Transverse colon (tissue), 4 donors: ENCODE results near the gene BICDL2. TPM values are rescaled to one million over a fixed set of nuclear protein-coding genes. Genes with fewer than 3 reads are reported as not detected.
A peak's percentile ranks its signal among the peaks of the same experiment; 100 is the strongest.
"Not testable (repeated sequence)": the region's sequence is repeated elsewhere in the genome, so short reads cannot be mapped to it uniquely, and the experiment has no call there.

ENCODE experiments used
- DNase-seq: peaks from one replicate; pipeline ENCODE4 v3.0.0-alpha.2; 2019
- H3K27ac ChIP-seq, 4 donors: fragments of 200-600 bp; sonication (generic); 2 replicates each; pipeline ENCODE4 v1.5.1; 2016 to 2018; ENCODE audit warnings: inconsistent platforms in 4 of 4
- H3K27me3 ChIP-seq: fragments of 200-600 bp; sonication (generic); 2 replicates; pipeline ENCODE4 v1.5.1; 2017; ENCODE audit warnings: inconsistent platforms
- H3K36me3 ChIP-seq, 4 donors: fragments of 200-600 bp; sonication (generic); 2 replicates each; pipeline ENCODE4 v1.5.1; 2017 to 2019; ENCODE audit warnings: inconsistent platforms in 4 of 4
- H3K4me1 ChIP-seq, 4 donors: fragments of 200-600 bp; sonication (generic); 2 replicates each; pipeline ENCODE4 v1.5.1; 2017 to 2020; ENCODE audit warnings: inconsistent platforms in 4 of 4
- H3K4me3 ChIP-seq, 4 donors: fragments of 200-600 bp; sonication (generic); 1 replicate in 1 of 4; 2 replicates in 3 of 4; pipeline versions ENCODE4 v1.5.1 to v1.6.1; 2017 to 2019; ENCODE audit warnings: inconsistent platforms in 4 of 4
- H3K9me3 ChIP-seq, 2 donors: fragments of 200-600 bp; sonication (generic); 2 replicates each; pipeline ENCODE4 v1.5.1; 2017 to 2019; ENCODE audit warnings: inconsistent platforms in 2 of 2
- EP300 ChIP-seq: sonication (generic); formaldehyde crosslinking; IDR thresholded peaks from one replicate; pipeline ENCODE4 v1.6.1; 2017; ENCODE audit warnings: antibody characterized with exemption, low read depth
- POLR2A ChIP-seq: fragments of 450-650 bp; IDR thresholded peaks from one replicate; pipeline ENCODE4 v1.6.1; 2016; ENCODE audit warnings: antibody characterized with exemption, mild to moderate bottlenecking, moderate library complexity
- POLR2AphosphoS5 ChIP-seq, 3 donors: sonication (generic); formaldehyde crosslinking; IDR thresholded peaks; one replicate each; pipeline ENCODE4 v1.6.1; 2016; ENCODE audit warnings: antibody characterized with exemption in 3 of 3
- WGBS, 2 donors: methylation state at CpG; one replicate each; pipeline ENCODE4 v1.1.5; 2018; ENCODE audit warnings: low coverage in 1 of 2; 5-methylcytosine and 5-hydroxymethylcytosine counted together
- in situ Hi-C, 4 donors: fragments of 200-750 bp; cut with MboI; loops; one replicate each; pipeline versions ENCODE4 v1.15.0 to v1.15.1; 2017; ENCODE audit warnings: low sequenced_read_pairs in 3 of 4, low pct_ligation_motif_present in 1 of 4, low pct_unique_long_range_greater_than_20kb in 1 of 4
- intact Hi-C: fragments of 100-400 bp; cut with DNase I; formaldehyde crosslinking; loops from one replicate; pipeline ENCODE4 v1.15.1; 2023; ENCODE audit warnings: low total_unique reads
- total RNA-seq, 4 donors: library from RNA; depleted of rRNA; stranded (reverse); fragments of >200 nt; gene quantifications; one replicate each; pipeline ENCODE4 v1.1.0, GENCODE V29; 2016
- TF ChIP-seq, protein P1 (sequence below), 5 experiments: fragments of 200-600 bp in 3 of 5; fragments of 450-650 bp in 2 of 5; sonication (generic) in 3 of 5; IDR thresholded peaks; 1 replicate in 2 of 5; 2 replicates in 3 of 5; pipeline ENCODE4 v1.5.1; 2016 to 2017; ENCODE audit warnings: antibody characterized with exemption in 5 of 5, inconsistent platforms in 3 of 5, mild to moderate bottlenecking in 2 of 5, moderate library complexity in 1 of 5

BICDL2 gene
- total RNA-seq, 4 donors from 2014 or later: 123 to 357 (median 167) TPM

DNA sequence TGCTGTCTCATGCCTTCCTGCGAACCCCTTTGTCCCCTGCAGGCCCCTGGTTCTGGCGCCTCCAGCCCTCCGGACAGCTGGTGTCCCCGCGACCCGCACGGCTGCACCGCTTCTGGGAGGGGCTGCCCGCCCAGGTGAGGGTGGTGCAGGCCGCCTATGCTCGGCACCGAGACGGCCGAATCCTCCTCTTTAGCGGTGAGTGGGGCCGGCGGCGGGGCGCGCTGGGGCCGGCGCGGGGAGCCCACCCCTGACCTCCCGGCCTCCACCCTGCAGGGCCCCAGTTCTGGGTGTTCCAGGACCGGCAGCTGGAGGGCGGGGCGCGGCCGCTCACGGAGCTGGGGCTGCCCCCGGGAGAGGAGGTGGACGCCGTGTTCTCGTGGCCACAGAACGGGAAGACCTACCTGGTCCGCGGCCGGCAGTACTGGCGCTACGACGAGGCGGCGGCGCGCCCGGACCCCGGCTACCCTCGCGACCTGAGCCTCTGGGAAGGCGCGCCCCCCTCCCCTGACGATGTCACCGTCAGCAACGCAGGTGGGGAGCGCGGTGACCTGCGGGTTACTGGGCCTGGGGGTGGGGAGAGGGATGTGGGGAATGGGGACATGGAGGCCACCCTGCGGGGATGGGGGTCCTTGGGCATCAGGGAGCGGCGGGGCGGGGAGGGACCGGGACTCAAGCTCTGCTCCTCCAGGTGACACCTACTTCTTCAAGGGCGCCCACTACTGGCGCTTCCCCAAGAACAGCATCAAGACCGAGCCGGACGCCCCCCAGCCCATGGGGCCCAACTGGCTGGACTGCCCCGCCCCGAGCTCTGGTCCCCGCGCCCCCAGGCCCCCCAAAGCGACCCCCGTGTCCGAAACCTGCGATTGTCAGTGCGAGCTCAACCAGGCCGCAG is 21.6 kb upstream of the BICDL2 start:
- 8% methylated on average over 52 of the region's 77 CpGs; no CpG with 5 or more reads in 1 of the 2 donors for WGBS, 2 donors
- H3K4me3 ChIP-seq: peak overlapping the region; percentile 54 to 91 (median 75)
- peaks cover 11 to 28% (median 22%) of the 10 kb centered on the region in 4 donors for H3K4me1 ChIP-seq
- H3K9me3 ChIP-seq: no peaks in the 10 kb centered on the region
- peak; percentile 75 for DNase-seq
- TF ChIP-seq, protein P1, sequence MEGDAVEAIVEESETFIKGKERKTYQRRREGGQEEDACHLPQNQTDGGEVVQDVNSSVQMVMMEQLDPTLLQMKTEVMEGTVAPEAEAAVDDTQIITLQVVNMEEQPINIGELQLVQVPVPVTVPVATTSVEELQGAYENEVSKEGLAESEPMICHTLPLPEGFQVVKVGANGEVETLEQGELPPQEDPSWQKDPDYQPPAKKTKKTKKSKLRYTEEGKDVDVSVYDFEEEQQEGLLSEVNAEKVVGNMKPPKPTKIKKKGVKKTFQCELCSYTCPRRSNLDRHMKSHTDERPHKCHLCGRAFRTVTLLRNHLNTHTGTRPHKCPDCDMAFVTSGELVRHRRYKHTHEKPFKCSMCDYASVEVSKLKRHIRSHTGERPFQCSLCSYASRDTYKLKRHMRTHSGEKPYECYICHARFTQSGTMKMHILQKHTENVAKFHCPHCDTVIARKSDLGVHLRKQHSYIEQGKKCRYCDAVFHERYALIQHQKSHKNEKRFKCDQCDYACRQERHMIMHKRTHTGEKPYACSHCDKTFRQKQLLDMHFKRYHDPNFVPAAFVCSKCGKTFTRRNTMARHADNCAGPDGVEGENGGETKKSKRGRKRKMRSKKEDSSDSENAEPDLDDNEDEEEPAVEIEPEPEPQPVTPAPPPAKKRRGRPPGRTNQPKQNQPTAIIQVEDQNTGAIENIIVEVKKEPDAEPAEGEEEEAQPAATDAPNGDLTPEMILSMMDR (IDR thresholded peaks at IDR 0.05): no peak
- TF ChIP-seq POLR2AphosphoS5 (IDR thresholded peaks at IDR 0.05) (no peak), EP300 (no peak), POLR2A (no peak)
- H3K27me3 ChIP-seq: no peaks in the 10 kb centered on the region
- H3K36me3 ChIP-seq: no peaks in the 10 kb centered on the region
- intact Hi-C loops: loop anchor here (5.0 to 10.0 kb wide), 2 partner anchors 69 to 106 kb away; no protein-coding TSS in a partner anchor
- in situ Hi-C loops: no loop called here
- peak overlapping the region; percentile 73 to 88 (median 80) for H3K27ac ChIP-seq

DNA sequence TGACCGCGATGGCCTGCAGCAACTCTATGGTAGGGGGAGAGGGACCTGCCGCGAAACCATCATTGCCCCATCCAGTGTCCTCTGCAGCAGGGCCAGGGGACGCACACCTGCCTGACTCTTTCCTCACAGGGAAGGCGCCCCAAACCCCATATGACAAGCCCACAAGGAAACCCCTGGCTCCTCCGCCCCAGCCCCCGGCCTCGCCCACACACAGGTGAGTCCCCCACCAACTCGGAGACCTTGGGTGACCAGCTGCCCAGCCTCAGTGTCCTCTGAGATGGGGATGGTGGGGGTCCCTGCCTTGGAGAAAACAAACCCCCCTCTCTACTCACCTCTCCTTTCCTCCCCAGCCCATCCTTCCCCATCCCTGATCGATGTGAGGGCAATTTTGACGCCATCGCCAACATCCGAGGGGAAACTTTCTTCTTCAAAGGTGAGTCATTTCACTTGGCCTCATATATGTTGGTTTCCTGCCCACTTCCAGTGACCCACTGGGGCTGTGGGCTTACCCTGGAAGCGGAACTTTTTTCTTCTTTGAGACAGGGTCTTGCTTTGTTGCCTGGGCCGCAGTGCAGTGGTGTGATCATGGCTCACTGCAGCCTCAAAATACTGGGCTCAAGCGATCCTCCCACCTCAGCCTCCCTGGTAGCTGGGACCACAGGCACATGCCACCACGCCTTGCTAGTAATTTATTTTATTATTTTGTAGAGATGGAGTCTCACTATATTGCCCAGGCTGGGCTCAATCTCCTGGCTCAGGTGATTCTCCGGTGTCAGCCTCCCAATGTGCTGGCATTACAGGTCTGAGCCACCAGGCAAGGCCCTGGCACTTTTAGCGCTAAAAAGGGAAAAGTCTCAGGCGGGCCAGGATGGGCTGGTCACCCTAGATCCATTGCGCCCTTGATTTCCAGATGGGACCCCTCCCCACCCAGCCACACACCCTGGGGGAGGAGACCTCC is 20.7 kb upstream of the BICDL2 start:
- peak overlapping the region in 2 of 4 donors; percentile 66 to 91 for H3K4me3 ChIP-seq
- WGBS, 2 donors: 92% methylated on average over 22 of the region's 22 CpGs; no CpG with 5 or more reads in 1 of the 2 donors
- H3K4me1 ChIP-seq: peaks cover 11 to 21% (median 18%) of the 10 kb centered on the region in 4 donors
- intact Hi-C loops (loop anchor here (5.0 to 10.0 kb wide), 2 partner anchors 70 to 107 kb away; no protein-coding TSS in a partner anchor), in situ Hi-C loops (no loop called here)
- H3K36me3 ChIP-seq: no peaks in the 10 kb centered on the region
- H3K27me3 ChIP-seq: no peaks in the 10 kb centered on the region
- TF ChIP-seq POLR2AphosphoS5 (IDR thresholded peaks at IDR 0.05) (no peak), POLR2A (no peak), EP300 (no peak)
- TF ChIP-seq, protein P1 (IDR thresholded peaks at IDR 0.05): no peak
- H3K9me3 ChIP-seq: no peaks in the 10 kb centered on the region
- H3K27ac ChIP-seq: peak overlapping the region in 1 of 4 donors; percentile 88
- DNase-seq: no peak

GRCh38 chr16:3056336-3057180 is 19.8 kb upstream of the BICDL2 start:
- in situ Hi-C loops (no loop called here), intact Hi-C loops (loop anchor here (5.0 to 10.0 kb wide), 2 partner anchors 71 to 108 kb away; no protein-coding TSS in a partner anchor)
- Histone ChIP-seq H3K9me3 (no peaks in the 10 kb centered on the region), H3K4me3 (no peak overlapping the region), H3K4me1 (peaks cover 11 to 21% (median 18%) of the 10 kb centered on the region in 4 donors), H3K27ac (no peak overlapping the region), H3K36me3 (no peaks in the 10 kb centered on the region), H3K27me3 (no peaks in the 10 kb centered on the region)
- TF ChIP-seq, protein P1 (IDR thresholded peaks at IDR 0.05): no peak
- TF ChIP-seq POLR2A (no peak), POLR2AphosphoS5 (IDR thresholded peaks at IDR 0.05) (no peak), EP300 (no peak)
- DNase-seq: no peak
- WGBS, 2 donors: 83 to 89% methylated on average over 7 to 15 of the region's 19 CpGs

DNA sequence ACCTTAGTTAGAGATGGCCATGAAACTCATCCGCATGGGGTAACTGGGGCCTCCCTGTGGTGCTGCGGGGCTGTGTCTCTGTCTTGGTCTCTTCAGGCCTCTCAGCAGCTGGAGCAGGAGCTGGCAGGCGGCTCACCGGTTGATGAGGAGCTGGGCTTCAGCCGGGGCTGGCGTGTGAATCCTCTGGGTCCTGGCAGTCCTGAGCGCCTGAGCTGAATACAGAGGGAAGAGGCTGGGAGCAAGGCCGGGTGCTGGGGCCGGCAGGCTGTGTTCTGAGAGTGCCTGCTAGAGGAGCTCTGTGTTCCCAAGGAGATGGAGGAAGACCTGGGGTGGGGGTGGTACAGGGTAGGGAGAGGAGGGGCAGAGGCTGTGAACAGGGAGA is 19.0 kb upstream of the BICDL2 start:
- 85% methylated on average over 9 of the region's 9 CpGs; no CpG with 5 or more reads in 1 of the 2 donors for WGBS, 2 donors
- peaks cover 11 to 21% (median 18%) of the 10 kb centered on the region in 4 donors for H3K4me1 ChIP-seq
- H3K27me3 ChIP-seq, H3K27ac ChIP-seq, H3K36me3 ChIP-seq, in situ Hi-C loops, H3K4me3 ChIP-seq, DNase-seq, H3K9me3 ChIP-seq: not testable (repeated sequence)
- intact Hi-C loops: loop anchor here (5.0 to 10.0 kb wide), 2 partner anchors 72 to 109 kb away; no protein-coding TSS in a partner anchor
